Peyer's patch (tissue), 4 donors: ENCODE data around the gene CAPN10. TPM values are rescaled to one million over a fixed set of nuclear protein-coding genes. Genes with fewer than 3 reads are reported as not detected.

Experiments used
- DNase-seq, 3 donors: peaks; one replicate each; pipeline ENCODE4 v3.0.0-alpha.2; 2017 to 2019
- H3K27ac ChIP-seq, 4 donors: fragments of 200-600 bp; sonication (generic); one replicate each; pipeline ENCODE4 v1.5.1; 2016 to 2019
- H3K27me3 ChIP-seq, 2 donors: fragments of 200-600 bp; sonication (generic); one replicate each; pipeline ENCODE4 v1.5.1; 2019
- H3K36me3 ChIP-seq, 3 donors: fragments of 200-600 bp; sonication (generic); one replicate each; pipeline ENCODE4 v1.5.1; 2016 to 2019
- H3K4me1 ChIP-seq, 4 donors: fragments of 200-600 bp; sonication (generic); one replicate each; pipeline ENCODE4 v1.5.1; 2016 to 2019
- H3K4me3 ChIP-seq, 4 donors: fragments of 200-600 bp; sonication (generic); 1 replicate in 3 of 4; 2 replicates in 1 of 4; pipeline ENCODE4 v1.5.1; 2016 to 2019; ENCODE audit warnings: mild to moderate bottlenecking in 1 of 4
- H3K9me3 ChIP-seq, 4 donors: fragments of 200-600 bp; sonication (generic); one replicate each; pipeline ENCODE4 v1.5.1; 2016 to 2019; ENCODE audit warnings: mild to moderate bottlenecking in 1 of 4
- CTCF ChIP-seq, 6 experiments: fragments of 450-650 bp in 4 of 6; fragments of 200-600 bp in 2 of 6; sonication (generic) in 1 of 6; IDR thresholded peaks; one replicate each; pipeline ENCODE4 v1.5.1; 2017 to 2019; ENCODE audit warnings: antibody characterized with exemption in 6 of 6, mild to moderate bottlenecking in 3 of 6, moderate library complexity in 1 of 6
- POLR2A ChIP-seq, 2 donors: fragments of 450-650 bp; IDR thresholded peaks; one replicate each; pipeline ENCODE4 v1.5.1; 2017; ENCODE audit warnings: antibody characterized with exemption in 2 of 2, mild to moderate bottlenecking in 2 of 2, moderate library complexity in 2 of 2
- total RNA-seq, 4 donors: library from RNA; depleted of rRNA; stranded (reverse); fragments of >200 nt; gene quantifications; one replicate each; pipeline ENCODE4 v1.1.0, GENCODE V29; 2016

Gene CAPN10
- total RNA-seq, 4 donors from 2014 or later = 48.3 to 96.4 (median 78.9) TPM

- H3K4me1 ChIP-seq = peaks cover 15 to 31% (median 17%) of the 10 kb centered on the region in 4 donors
- no peaks in the 10 kb centered on the region for H3K9me3 ChIP-seq
- H3K4me3 ChIP-seq = peak overlapping the region in 2 of 4 donors; percentile 66 to 98
- no peaks in the 10 kb centered on the region for H3K27me3 ChIP-seq
- peak in 1 of 3 donors; percentile 39 for DNase-seq
- H3K36me3 ChIP-seq = peaks cover 0 to 38% (median 0%) of the 10 kb centered on the region in 3 donors
- H3K27ac ChIP-seq = no peak overlapping the region
- TF ChIP-seq POLR2A (IDR thresholded peaks at IDR 0.05) (no peak), CTCF (IDR thresholded peaks at IDR 0.05) (no peak)
Observed at GRCh38 chr2:240588006-240588655, 1.6 kb downstream of the CAPN10 start.

- no peaks in the 10 kb centered on the region for H3K9me3 ChIP-seq
- peaks cover 0 to 38% (median 0%) of the 10 kb centered on the region in 3 donors for H3K36me3 ChIP-seq
- H3K4me1 ChIP-seq = peaks cover 15 to 31% (median 17%) of the 10 kb centered on the region in 4 donors
- no peak overlapping the region for H3K27ac ChIP-seq
- no peak for TF ChIP-seq CTCF (IDR thresholded peaks at IDR 0.05)
- TF ChIP-seq POLR2A (IDR thresholded peaks at IDR 0.05) = no peak
- H3K4me3 ChIP-seq = no peak overlapping the region
- peak in 1 of 3 donors; percentile 19 for DNase-seq
- H3K27me3 ChIP-seq = no peaks in the 10 kb centered on the region
Observed at GRCh38 chr2:240588669-240589068, 2.1 kb downstream of the CAPN10 start.

GRCh38 chr2:240589375-240589774 lies 2.8 kb downstream of the CAPN10 start:
- Histone ChIP-seq H3K4me3 (no peak overlapping the region), H3K27ac (no peak overlapping the region), H3K36me3 (peaks cover 0 to 38% (median 0%) of the 10 kb centered on the region in 3 donors), H3K4me1 (peaks cover 15 to 28% (median 17%) of the 10 kb centered on the region in 4 donors), H3K27me3 (no peaks in the 10 kb centered on the region), H3K9me3 (no peaks in the 10 kb centered on the region)
- no peak for TF ChIP-seq POLR2A (IDR thresholded peaks at IDR 0.05)
- TF ChIP-seq CTCF (IDR thresholded peaks at IDR 0.05) = no peak
- DNase-seq = no peak

GRCh38 chr2:240589850-240590525 lies 3.5 kb downstream of the CAPN10 start:
- Histone ChIP-seq H3K36me3 (peaks cover 0 to 44% (median 0%) of the 10 kb centered on the region in 3 donors), H3K27me3 (no peaks in the 10 kb centered on the region), H3K27ac (no peak overlapping the region), H3K4me3 (no peak overlapping the region), H3K4me1 (peaks cover 11 to 22% (median 15%) of the 10 kb centered on the region in 4 donors), H3K9me3 (no peaks in the 10 kb centered on the region)
- no peak for TF ChIP-seq CTCF (IDR thresholded peaks at IDR 0.05)
- DNase-seq = peak in 1 of 3 donors; percentile 19

- Histone ChIP-seq H3K4me3 (no peak overlapping the region), H3K4me1 (peaks cover 6 to 15% (median 9%) of the 10 kb centered on the region in 4 donors), H3K27me3 (no peaks in the 10 kb centered on the region), H3K27ac (no peak overlapping the region), H3K9me3 (no peaks in the 10 kb centered on the region), H3K36me3 (peaks cover 0 to 50% (median 0%) of the 10 kb centered on the region in 3 donors)
- DNase-seq = peak in 1 of 3 donors; percentile 34
- TF ChIP-seq POLR2A (IDR thresholded peaks at IDR 0.05) = no peak
- TF ChIP-seq CTCF (IDR thresholded peaks at IDR 0.05) = no peak
Observed at GRCh38 chr2:240590681-240591111, 4.2 kb downstream of the CAPN10 start.
